ENCODE measurements around the gene COL10A1.

The COL10A1 gene

GRCh38 chr6:116156405-116157326 is 30.7 kb upstream of the COL10A1 start:
- TF ChIP-seq TAF1 (IDR thresholded peaks at IDR 0.05; ENCODE audit: borderline replicate concordance, low read depth, low read length) = no peak
- TF ChIP-seq POLR2A (IDR thresholded peaks at IDR 0.05; ENCODE audit: low read depth, low read length) = no peak
- no peak for TF ChIP-seq POLR2AphosphoS5 (IDR thresholded peaks at IDR 0.05; ENCODE audit: low read depth, low read length)
- no peak for FAIRE-seq
- DNase-seq (ENCODE audit: insufficient read length) = no peak

- DNase-seq (ENCODE audit: insufficient read length) (no peak), FAIRE-seq (no peak)
Observed at GRCh38 chr6:116154887-116155286, 29.0 kb upstream of the COL10A1 start.

GRCh38 chr6:116152620-116153019 is 26.7 kb upstream of the COL10A1 start:
- no peak for DNase-seq (ENCODE audit: insufficient read length)
- FAIRE-seq = no peak
- TF ChIP-seq POLR2A (IDR thresholded peaks at IDR 0.05; ENCODE audit: low read depth, low read length) (no peak), POLR2AphosphoS5 (IDR thresholded peaks at IDR 0.05; ENCODE audit: low read depth, low read length) (no peak), TAF1 (IDR thresholded peaks at IDR 0.05; ENCODE audit: borderline replicate concordance, low read depth, low read length) (no peak)

More at GRCh38 chr6:116154887-116155286, 29.0 kb upstream of the COL10A1 start:
- no peak for TF ChIP-seq POLR2A (IDR thresholded peaks at IDR 0.05; ENCODE audit: low read depth, low read length)
- TF ChIP-seq POLR2AphosphoS5 (IDR thresholded peaks at IDR 0.05; ENCODE audit: low read depth, low read length) = no peak
- TF ChIP-seq TAF1 (IDR thresholded peaks at IDR 0.05; ENCODE audit: borderline replicate concordance, low read depth, low read length) = no peak

- DNase-seq (ENCODE audit: insufficient read length) (no peak), FAIRE-seq (no peak)
- TF ChIP-seq POLR2A (IDR thresholded peaks at IDR 0.05; ENCODE audit: low read depth, low read length) = no peak
- no peak for TF ChIP-seq TAF1 (IDR thresholded peaks at IDR 0.05; ENCODE audit: borderline replicate concordance, low read depth, low read length)
- no peak for TF ChIP-seq POLR2AphosphoS5 (IDR thresholded peaks at IDR 0.05; ENCODE audit: low read depth, low read length)
Observed at GRCh38 chr6:116145803-116146675, 20.1 kb upstream of the COL10A1 start.

- no peak for FAIRE-seq
- no peak for TF ChIP-seq TAF1 (IDR thresholded peaks at IDR 0.05; ENCODE audit: borderline replicate concordance, low read depth, low read length)
- no peak for TF ChIP-seq POLR2A (IDR thresholded peaks at IDR 0.05; ENCODE audit: low read depth, low read length)
- TF ChIP-seq POLR2AphosphoS5 (IDR thresholded peaks at IDR 0.05; ENCODE audit: low read depth, low read length) = no peak
- no peak for DNase-seq (ENCODE audit: insufficient read length)
Observed at GRCh38 chr6:116144605-116145004, 18.7 kb upstream of the COL10A1 start.

- peak; percentile 38 for FAIRE-seq
- no peak for DNase-seq (ENCODE audit: insufficient read length)
- TF ChIP-seq TAF1 (IDR thresholded peaks at IDR 0.05; ENCODE audit: borderline replicate concordance, low read depth, low read length) (no peak), POLR2A (IDR thresholded peaks at IDR 0.05; ENCODE audit: low read depth, low read length) (no peak), POLR2AphosphoS5 (IDR thresholded peaks at IDR 0.05; ENCODE audit: low read depth, low read length) (no peak)
Observed at GRCh38 chr6:116139917-116140316, 14.0 kb upstream of the COL10A1 start.

- no peak for FAIRE-seq
- DNase-seq (ENCODE audit: insufficient read length) = no peak
- no peak for TF ChIP-seq POLR2AphosphoS5 (IDR thresholded peaks at IDR 0.05; ENCODE audit: low read depth, low read length)
Observed at GRCh38 chr6:116136933-116137340, 11.0 kb upstream of the COL10A1 start.

GRCh38 chr6:116136373-116136772 is 10.4 kb upstream of the COL10A1 start:
- FAIRE-seq (no peak), DNase-seq (ENCODE audit: insufficient read length) (no peak)
- TF ChIP-seq POLR2AphosphoS5 (IDR thresholded peaks at IDR 0.05; ENCODE audit: low read depth, low read length) (no peak), TAF1 (IDR thresholded peaks at IDR 0.05; ENCODE audit: borderline replicate concordance, low read depth, low read length) (no peak), POLR2A (IDR thresholded peaks at IDR 0.05; ENCODE audit: low read depth, low read length) (no peak)

DNA sequence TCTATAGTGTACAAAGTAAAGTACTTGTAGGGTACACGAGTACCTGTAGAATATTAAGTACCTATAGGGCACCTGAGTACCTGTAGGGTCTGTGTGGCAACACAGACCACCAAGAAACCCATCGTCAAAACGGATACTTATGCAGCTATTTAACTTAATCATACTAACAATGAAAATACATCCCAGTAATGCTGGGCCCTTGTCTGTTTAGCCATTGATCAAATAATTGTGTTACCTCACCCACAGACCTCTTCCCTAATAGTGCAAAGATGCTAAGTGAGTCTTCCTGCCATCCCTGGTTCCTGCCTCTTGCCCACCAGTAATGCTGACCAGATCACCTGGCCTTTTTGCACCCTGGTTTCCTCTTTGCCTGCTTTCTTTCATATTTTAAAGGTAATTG is 7.5 kb upstream of the COL10A1 start:
- no peak for TF ChIP-seq POLR2AphosphoS5 (IDR thresholded peaks at IDR 0.05; ENCODE audit: low read depth, low read length)
- TF ChIP-seq POLR2A (IDR thresholded peaks at IDR 0.05; ENCODE audit: low read depth, low read length) = no peak
- TF ChIP-seq TAF1 (IDR thresholded peaks at IDR 0.05; ENCODE audit: borderline replicate concordance, low read depth, low read length) = no peak
- no peak for FAIRE-seq
- no peak for DNase-seq (ENCODE audit: insufficient read length)

DNA sequence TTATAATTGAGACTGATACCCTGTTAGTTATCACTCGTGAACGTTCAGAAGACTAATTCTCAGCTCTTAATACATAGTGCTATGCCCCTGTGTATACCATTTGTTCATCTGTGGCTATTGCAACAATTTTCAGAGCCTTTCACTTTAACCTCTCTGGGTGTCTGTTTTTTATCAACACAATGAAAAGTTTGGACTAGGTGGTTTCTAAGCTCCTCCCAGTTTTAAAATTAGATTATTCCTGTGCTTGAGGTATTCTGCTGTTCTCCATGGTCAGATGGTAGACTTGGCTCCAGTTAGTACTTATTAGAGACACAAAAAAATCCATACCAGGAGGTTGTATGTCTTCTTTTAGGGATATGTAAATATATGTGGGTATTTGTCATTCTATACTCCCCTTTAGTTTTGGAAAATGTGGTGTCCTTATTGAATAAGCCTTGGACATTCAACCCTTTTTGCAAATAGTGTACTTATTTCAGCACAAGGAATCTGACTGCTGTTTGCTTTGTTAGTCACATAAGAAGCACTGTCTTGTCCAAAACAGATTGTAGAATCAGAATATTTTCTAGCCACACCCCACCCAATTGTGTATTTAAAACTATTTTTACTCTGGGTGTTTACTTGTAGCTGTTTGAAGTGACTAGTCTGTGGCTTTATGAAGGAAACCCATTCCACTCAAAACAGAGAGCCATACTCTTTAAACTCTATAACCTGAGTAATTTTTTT is 2.0 kb upstream of the COL10A1 start:
- FAIRE-seq (no peak), DNase-seq (ENCODE audit: insufficient read length) (no peak)
- TF ChIP-seq POLR2AphosphoS5 (IDR thresholded peaks at IDR 0.05; ENCODE audit: low read depth, low read length) = no peak
- no peak for TF ChIP-seq POLR2A (IDR thresholded peaks at IDR 0.05; ENCODE audit: low read depth, low read length)
- no peak for TF ChIP-seq TAF1 (IDR thresholded peaks at IDR 0.05; ENCODE audit: borderline replicate concordance, low read depth, low read length)

GRCh38 chr6:116120430-116120829 is 5.5 kb downstream of the COL10A1 start:
- TF ChIP-seq POLR2AphosphoS5 (IDR thresholded peaks at IDR 0.05; ENCODE audit: low read depth, low read length) (no peak), POLR2A (IDR thresholded peaks at IDR 0.05; ENCODE audit: low read depth, low read length) (no peak), TAF1 (IDR thresholded peaks at IDR 0.05; ENCODE audit: borderline replicate concordance, low read depth, low read length) (no peak)
- DNase-seq (ENCODE audit: insufficient read length) = no peak
- FAIRE-seq = no peak

Data from GM12892 (cell line).